HG02970 (cell line): ENCODE data around the gene MMS22L.

ENCODE experiments used
- ATAC-seq: cut with Tn5 transposase; IDR thresholded peaks from one replicate; pipeline ENCODE4 v1.9.1; 2021; ENCODE audit warnings: mild to moderate bottlenecking, moderate library complexity, moderate number of reproducible peaks; ENCODE audit not compliant: unreplicated experiment, low FRiP score

MMS22L gene

DNA sequence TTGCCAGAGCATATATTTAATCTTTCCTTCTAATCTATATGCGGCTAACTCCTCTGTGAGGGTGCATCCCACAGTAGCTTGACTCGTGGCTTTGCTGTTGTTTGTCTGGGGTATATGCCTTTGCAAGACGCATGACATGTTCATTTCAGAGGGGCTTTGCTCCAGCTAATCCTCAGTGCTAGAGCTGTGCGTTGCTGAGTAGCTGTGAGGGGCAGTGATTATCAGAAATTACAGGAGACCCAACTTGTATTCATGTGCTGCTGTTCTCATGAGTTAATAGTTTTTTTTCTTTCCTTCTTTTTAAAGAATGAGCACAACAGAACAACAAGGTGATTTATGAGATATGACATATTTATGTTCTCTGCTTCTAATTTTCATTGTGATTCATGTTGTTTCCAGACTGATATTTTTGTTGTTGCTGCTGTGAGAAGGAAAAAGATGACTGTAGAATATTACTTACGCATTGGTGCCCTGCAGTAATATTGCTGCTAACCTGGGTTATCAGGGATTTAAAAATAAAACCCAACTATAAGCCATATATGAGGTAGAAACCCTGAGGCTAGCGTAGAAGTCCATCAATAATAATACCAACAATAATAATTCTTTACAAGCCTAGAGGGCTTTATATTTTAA, 190.2 kb downstream of the MMS22L start:
- ATAC-seq = no peak
